ENCODE results near the gene PTPRG.
"Not testable (repeated sequence)": the region's sequence is repeated elsewhere in the genome, so short reads cannot be mapped to it uniquely, and the experiment has no call there.

PTPRG gene

GRCh38 chr3:61809879-61810278 lies 248.5 kb downstream of the PTPRG start:
- DNase-seq, result no peak

GRCh38 chr3:61810953-61811497 lies 249.7 kb downstream of the PTPRG start:
- no peak for DNase-seq

- DNase-seq, result no peak
Observed at GRCh38 chr3:61811652-61812051, 250.3 kb downstream of the PTPRG start.

- no peak for DNase-seq
Observed at GRCh38 chr3:61812085-61812484, 250.7 kb downstream of the PTPRG start.

GRCh38 chr3:61812517-61812916 lies 251.1 kb downstream of the PTPRG start:
- no peak for DNase-seq

- no peak for DNase-seq
Observed at GRCh38 chr3:61813636-61814035, 252.3 kb downstream of the PTPRG start.

GRCh38 chr3:61814674-61815073 lies 253.3 kb downstream of the PTPRG start:
- no peak for DNase-seq

GRCh38 chr3:61816304-61816703 lies 254.9 kb downstream of the PTPRG start:
- not testable (repeated sequence) for DNase-seq

GRCh38 chr3:61819861-61820260 lies 258.5 kb downstream of the PTPRG start:
- DNase-seq, result no peak

- no peak for DNase-seq
Observed at GRCh38 chr3:61820306-61820992, 259.1 kb downstream of the PTPRG start.

- no peak for DNase-seq
Observed at GRCh38 chr3:61821823-61822251, 260.5 kb downstream of the PTPRG start.

GRCh38 chr3:61822588-61822987 lies 261.2 kb downstream of the PTPRG start:
- no peak for DNase-seq

- no peak for DNase-seq
Observed at GRCh38 chr3:61824553-61825135, 263.3 kb downstream of the PTPRG start.

GRCh38 chr3:61826161-61826560 lies 264.8 kb downstream of the PTPRG start:
- no peak for DNase-seq

GRCh38 chr3:61828184-61828874 lies 267.0 kb downstream of the PTPRG start:
- DNase-seq, result no peak

- no peak for DNase-seq
Observed at GRCh38 chr3:61828880-61829721, 267.7 kb downstream of the PTPRG start.

- no peak for DNase-seq
Observed at GRCh38 chr3:61829722-61830350, 268.5 kb downstream of the PTPRG start.

- DNase-seq, result no peak
Observed at GRCh38 chr3:61831973-61832372, 270.6 kb downstream of the PTPRG start.

GRCh38 chr3:61832375-61833229 lies 271.2 kb downstream of the PTPRG start:
- DNase-seq, result no peak

GRCh38 chr3:61839256-61839655 lies 277.9 kb downstream of the PTPRG start:
- DNase-seq, result no peak

- no peak for DNase-seq
Observed at GRCh38 chr3:61841111-61841845, 279.9 kb downstream of the PTPRG start.

Data from stimulated activated naive CD4-positive, alpha-beta T cell treated with Interleukin-2 at 50 U/mL for 16 hours (primary cell).